ELR (cell line): ENCODE data around the gene ZG16B.

Experiments
- DNase-seq: peaks from one replicate; pipeline ENCODE4 v3.0.0-alpha.2; 2015; ENCODE audit warnings: low read depth

ZG16B gene

DNA sequence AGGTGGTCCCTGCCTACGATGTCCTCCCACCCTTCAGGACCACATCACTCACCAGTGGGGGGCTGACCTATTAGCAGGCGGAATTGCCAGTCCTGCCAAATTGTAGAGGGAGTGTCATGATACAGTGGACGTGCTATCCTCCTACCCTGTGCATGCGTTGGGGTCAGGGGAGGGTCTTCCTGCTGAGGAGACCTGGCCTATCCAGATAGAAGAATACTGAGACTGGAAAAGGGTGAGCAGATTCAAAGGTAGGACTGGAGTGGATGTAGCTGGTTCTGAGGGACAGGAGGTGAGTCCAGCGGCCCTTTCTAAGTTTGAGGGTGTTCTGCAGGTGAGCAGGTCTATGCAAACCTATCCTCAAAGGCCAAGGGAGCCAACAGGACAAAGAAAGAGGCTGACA is 23.8 kb upstream of the ZG16B start:
- no peak for DNase-seq

DNA sequence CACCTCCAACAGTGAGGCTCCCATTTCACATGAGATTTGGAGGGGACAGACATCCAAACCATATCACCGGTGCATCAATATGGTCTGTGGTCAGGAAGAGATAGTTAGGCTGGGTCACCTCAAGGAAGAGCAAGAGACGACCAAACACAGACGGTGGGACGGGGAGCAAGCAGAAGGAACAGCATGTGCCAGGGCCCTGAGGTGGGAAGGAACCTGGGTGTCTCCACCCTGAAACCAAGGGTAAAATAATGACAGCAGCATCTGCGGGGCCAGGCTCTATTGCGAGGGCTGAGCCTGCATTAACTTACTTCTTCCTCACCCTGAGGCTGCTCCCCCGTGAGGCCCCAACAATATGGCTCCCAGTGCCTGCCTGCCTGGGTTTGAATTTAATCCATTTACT is 21.9 kb upstream of the ZG16B start:
- no peak for DNase-seq

DNA sequence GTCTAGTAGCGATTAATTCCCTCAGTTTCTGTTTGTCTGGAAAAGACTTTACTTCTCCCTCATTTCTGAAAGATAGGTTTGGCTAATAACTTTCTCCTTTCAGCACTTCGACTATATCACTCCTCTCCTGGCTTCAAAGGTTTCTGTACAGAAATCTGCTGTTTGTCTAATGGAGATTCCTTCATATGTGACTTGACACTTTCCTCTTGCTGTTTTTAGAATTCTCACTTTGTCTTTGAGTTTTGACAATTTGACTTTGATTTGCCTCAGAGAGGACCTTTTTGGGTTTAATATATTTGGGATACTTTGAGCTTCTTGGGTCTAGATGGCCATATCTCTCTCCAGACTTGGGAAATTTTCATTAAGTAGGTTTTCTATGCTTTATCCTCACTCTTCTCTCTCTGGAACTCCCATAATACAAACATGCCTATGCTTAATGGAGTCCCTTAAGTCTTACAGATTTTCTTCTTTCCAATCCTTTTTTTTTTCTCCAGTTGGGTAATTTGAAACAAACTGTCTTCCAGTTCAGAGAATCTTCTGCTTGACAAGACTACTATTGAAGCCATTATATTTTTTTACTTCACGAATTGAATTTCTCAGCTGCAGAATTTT is 20.8 kb upstream of the ZG16B start:
- DNase-seq: no peak

DNA sequence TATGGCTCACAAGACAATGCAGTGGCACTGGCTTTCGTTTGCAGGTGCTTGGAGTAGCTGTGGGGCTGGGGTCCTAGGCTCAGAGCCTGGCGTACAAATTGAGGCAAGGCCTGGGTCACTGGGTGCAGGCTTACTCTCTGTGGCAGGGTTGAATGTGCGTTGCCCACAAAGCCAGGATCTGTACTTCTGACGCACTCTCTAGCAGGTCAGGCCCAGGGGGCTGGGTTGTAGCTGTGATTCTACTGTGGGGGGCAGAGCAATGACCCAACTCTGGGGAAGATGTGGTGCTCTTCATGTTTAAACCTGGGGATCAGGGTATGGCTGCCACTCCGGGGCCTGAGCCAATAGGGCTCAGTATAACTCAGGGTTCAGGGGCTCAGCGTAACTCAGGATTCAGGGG is 19.5 kb upstream of the ZG16B start:
- no peak for DNase-seq

DNA sequence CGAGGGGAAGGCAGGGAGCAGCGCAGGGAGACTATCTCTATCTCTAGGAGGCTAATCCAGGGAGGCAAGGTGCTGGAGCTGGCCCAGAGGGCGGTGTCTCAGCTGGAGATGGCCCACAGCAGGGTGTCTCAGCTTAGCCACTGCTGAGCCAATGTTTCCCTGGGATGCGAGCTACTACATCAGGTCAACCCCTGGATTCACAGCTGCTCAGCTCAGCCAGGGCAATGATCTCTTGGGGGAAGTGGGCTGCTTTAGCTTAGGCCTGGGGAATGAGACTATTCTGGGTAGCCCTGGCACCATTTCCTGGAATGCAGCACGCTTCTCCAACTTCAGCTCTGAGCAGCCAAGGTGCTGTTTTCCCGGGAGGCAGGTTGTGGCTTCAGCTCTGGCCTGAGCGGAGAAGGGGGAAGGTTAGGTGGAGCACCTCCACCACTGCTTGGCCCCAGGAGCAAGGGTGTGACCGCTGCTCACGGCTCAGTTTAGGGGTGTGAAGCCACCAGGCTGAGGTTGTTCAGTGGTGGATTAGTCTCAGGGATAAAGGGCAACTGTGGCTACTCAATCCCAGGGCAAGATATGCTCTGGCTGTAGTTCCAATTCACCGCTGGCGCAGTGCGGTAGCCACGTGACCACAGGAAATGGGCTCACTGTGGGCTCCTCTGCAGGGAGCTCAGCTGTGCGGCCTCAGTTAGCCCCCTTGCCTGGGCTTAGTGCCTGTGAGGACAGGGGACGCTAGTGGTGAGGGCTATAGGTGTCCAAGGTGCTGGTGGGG is 18.2 kb upstream of the ZG16B start:
- no peak for DNase-seq

DNA sequence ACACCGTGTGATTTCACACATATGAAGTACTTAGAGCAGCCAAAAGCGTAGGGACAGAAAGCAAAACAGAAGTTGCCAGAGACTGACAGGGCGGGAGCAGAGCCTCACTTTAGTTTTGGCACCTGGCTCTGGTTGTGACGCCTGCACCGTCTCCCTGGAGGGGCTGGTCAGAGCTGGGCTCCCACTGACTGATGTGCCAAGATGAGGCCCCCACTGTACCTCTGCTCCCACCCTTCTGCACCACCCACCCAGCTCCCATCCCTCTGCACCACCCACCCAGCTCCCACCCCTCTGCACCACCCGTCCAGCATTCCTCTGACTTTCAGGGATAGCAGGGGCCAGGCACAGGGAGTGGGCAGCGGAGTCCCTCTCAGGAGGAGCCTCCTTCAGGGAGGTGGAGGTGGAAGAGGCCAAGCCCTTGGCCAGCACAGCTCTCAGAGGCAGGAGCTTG is 16.3 kb upstream of the ZG16B start:
- no peak for DNase-seq

DNA sequence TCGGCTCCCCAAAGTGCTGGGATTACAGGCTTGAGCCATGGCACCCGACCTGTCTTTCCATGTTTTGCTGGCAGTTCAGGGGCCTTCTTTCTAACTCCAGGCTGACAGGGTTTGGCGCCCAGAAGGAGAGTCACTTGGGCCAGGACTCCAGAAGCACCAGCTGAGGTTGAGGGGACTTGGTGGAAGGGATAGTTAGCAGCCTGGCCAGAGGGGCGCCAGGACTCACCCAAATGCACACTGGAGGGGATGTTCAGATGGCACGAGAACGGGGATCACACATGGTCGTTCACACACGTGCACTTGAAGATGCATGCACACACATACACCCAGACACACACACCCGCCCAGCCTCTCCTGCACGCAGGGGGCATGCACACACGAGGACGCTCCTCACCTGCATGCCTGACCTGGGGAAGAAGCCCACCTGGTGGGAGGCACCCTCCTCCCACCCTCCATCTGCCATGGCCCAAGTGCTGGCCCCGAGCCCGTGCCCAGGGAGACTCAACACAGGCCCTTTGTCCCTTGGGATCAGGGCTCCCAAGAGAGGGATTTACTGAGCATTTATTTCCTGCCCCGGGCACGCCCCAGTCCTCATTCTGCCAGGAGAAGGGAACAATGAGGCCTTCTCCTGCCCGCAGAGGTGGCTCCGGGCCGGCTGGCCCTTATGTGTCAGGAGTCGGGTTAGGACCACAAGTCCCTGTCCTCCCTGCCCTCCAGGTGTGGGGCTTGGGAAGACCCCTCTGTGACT is 15.4 kb upstream of the ZG16B start:
- no peak for DNase-seq

DNA sequence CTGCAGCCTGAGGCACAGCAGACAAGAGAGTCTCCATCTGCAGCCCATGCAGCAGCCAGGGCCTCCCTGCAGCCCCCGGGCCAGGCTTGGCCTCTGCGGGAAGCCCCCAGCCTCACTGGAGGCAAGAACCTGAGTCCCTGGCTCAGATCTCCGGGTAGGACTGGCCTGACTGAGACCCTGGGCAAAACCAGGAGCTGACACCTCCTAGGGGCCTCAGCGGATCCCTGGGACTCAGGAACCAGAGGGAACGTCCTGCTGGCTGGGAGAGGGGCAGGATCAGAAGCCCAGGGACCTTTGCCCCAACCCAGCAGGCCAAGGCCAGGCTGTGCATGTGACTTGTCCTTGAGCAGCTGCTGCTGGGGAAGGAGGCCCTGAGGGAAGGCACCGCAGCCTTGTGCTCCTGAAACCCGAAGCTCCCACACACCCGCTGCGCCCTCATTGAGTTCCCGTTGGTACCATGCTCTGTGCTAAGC is 14.8 kb upstream of the ZG16B start:
- DNase-seq: no peak

DNA sequence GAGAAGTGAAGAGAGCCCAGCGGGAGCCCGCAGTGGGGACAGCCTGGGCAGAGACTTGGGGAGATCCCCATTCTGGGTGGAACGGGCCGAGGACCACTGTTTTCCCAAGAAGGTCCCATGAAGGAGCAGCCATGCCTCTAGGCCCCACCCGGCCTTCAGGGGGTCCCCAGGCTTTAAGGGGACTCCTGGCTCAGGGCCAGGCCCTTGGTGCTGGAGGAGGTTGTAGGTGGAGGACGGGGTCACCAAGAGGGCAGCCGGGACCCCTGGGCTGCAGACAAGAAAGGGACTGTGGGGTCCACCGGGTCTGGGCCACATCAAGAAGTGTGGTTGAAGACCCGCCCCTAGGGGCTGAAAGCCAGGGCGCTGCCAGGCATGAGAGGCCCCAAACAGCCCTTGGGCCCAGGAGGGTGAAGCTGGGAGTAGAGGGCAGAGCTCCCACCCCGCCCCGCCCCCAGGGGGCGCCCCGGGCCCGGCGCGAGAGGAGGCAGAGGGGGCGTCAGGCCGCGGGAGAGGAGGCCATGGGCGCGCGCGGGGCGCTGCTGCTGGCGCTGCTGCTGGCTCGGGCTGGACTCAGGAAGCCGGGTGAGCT is 13.3 kb upstream of the ZG16B start, which contains the start of gene PRSS21:
TSS of gene PRSS21 (plus strand) at position 487 of the 589 bp plus-strand sequence. CDS start at position 519, 32 bp downstream.
- no peak for DNase-seq

DNA sequence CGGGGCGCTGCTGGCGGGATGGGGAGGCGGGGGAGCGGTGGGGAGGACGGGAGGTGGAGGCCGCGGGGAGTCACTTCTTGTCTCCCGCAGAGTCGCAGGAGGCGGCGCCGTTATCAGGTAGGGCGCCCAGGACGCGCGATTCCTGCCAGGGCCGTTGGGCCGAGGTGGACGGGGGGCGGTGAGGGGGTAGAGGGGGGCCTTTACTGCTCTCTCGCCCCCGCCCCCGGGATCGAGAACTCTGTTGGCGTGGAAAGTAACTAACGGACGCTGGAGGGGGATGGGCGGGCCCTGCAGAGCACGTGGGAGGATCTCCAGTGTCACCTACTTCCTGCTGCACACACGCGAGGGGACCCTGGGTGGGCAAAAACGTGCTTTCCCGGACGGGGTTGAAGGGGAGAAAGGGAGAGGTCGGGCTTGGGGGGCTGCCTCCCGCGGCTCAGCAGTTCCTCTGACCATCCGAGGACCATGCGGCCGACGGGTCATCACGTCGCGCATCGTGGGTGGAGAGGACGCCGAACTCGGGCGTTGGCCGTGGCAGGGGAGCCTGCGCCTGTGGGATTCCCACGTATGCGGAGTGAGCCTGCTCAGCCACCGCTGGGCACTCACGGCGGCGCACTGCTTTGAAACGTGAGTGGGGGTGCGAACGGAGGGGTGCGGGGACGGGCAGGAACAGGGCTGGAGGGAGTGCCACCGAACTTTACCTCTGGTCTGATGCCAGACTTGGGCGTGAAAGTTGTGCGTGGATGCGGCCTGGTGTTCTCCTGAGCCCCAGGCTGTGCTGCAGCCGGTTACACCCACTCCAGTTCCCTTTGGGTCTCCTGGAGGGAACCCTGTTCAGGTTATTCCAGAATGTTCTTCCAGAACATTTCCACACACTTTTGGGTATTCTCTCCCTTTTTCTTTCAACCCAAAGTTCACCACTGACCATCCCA is 12.5 kb upstream of the ZG16B start:
- no peak for DNase-seq

DNA sequence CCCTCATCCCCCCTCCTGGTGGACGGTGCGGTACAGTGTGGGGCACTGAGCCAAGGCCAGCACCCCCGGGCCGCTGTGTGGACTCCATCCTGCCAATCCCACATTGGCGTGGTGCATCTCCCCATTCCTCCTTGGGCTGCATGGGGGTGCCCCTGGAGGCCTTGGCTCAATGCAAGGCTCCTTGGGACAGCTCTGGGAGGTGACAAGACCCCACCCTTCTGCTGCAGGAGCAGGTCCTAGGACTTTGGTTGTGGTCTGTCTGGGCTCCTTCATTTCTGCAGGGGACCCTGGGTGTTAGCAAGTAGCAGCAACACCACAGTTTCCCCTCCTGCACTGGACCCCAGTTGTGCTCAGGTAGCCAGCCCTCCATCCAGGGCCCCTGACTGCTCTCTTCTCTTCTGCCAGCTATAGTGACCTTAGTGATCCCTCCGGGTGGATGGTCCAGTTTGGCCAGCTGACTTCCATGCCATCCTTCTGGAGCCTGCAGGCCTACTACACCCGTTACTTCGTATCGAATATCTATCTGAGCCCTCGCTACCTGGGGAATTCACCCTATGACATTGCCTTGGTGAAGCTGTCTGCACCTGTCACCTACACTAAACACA is 11.7 kb upstream of the ZG16B start:
- DNase-seq: no peak

DNA sequence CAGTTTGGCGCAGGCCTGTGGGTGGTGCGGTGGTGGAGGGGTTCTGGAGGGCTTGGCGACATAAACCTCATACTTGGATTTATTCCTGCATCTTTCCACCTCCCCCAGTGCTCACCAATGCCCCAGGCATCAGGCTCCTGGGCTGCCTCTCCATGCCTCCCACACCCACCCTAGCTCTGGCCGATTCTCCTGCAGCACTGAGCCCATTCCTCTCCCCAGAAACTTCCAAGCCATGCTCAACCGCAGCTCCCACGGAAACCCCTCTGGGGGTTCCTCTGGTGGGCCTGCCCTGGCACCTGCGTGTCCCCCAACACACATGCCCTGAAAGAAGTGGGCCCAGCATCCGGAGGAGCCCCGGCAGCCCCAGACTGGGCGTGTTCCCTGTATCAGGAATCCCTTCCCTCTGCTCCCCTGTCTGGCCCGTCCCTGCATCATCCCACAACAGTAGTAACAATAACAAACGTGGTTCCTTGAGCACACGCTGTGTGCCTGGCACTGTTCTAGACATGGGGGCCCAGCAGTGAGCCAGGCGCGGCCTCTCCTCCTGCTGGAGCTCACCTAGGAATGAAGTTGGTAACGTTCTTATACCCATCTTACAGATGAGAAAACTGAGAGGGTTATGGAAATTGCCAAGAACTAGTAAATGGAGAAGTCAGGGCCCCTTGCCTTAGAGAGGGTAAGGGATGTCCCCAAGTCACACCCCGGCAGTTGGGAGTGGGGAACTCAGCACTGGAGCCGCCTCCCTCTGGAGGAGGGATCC is 10.7 kb upstream of the ZG16B start:
- DNase-seq: no peak

DNA sequence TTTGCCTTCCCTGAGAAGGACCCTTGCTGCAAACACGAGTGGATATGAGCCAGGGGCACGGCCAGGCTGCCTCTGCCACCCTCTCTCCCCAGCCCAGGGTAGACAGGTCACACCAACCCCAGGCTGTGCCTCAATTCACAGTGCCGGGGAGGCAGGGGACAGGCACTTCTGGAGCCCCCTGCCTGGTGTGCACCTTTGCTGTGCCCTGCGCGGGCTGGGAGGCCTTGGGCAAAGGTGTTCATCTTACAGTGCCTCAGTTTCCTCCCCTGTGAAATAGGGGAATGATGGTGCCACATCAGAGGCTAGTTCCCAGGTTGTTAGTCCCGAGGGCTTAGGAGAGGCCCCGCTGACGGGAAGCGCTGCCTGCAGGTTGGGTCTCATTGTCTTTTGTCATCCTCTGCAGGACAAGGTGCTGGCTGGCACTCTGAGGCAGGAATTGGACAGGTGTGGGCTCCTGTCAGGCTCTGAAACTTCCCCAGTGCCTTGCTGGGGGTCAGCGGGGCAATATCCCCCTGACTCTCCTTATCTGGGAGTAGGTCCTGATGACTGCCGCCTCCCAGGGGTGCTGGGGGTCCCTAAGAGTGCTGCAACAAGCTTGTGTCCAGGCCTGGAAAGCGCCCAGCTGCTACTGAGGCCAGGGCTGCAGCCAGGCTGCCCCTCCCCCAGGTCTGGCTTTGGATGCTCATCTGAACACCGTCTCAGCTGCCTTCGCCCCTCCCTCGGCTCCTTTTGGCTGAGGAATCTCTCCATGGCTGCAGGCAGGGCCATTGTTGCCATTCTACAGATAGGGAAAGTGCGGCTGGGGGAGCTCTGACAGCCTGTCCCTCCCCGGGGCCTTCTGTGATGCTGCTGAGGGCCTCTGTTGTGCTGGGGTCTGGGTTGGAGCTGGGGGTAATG is 9.9 kb upstream of the ZG16B start:
- no peak for DNase-seq

DNA sequence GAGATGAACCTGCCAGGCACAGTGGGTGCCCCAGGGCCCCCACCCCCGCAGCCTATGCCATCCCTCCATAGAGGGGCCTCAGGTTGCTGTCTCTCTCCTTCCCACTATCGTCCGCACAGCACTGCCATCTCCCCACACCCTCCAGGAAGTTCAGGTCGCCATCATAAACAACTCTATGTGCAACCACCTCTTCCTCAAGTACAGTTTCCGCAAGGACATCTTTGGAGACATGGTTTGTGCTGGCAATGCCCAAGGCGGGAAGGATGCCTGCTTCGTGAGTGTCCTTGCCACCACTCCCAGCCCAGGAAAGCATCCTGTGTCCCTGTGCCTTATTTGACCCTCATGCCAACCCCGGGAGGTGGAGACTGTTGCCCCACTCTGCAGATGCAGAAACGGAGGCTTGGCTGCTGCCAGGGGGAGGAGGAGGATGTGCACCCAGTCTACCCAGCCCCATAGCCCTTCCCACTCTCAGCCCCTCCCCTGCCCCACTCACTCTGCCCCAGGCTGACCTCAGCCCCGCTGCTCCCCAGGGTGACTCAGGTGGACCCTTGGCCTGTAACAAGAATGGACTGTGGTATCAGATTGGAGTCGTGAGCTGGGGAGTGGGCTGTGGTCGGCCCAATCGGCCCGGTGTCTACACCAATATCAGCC is 9.1 kb upstream of the ZG16B start:
- DNase-seq: no peak

DNA sequence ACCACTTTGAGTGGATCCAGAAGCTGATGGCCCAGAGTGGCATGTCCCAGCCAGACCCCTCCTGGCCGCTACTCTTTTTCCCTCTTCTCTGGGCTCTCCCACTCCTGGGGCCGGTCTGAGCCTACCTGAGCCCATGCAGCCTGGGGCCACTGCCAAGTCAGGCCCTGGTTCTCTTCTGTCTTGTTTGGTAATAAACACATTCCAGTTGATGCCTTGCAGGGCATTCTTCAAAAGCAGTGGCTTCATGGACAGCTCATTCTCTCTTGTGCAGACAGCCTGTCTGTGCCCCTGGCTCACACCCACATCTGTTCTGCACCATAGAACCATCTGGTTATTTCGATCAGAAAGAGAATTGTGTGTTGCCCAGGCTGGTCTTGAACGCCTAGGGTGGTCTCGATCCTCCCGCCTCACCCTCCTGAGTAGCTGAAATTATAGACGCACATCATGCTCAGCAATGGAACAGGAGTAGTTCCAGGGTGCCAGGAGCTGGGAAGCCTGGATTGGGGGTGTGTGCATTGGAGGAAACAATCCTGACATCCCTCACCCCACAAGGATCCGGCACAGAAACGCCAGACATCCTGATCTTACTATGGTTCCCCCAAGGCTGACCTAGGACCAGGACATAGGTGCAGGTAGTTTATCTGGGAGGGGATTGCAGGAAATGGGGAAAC is 8.5 kb upstream of the ZG16B start:
- peak; percentile 10 for DNase-seq

DNA sequence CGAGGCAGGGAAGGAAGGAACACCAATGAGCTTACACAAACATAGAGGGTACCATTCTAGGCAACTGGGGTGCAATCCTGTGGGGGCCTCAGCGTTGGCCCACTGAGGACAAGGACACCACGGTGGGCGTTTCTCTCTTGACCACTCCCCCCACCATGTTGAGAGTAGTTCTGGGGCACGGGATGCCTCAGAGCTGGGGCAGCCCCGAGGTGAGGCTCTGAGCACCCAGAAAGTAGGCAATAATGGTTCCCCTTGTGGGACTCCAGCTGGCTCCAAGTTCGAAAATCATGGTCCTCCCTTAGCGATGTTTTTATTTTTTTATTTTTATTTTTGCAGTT is 8.0 kb upstream of the ZG16B start:
- no peak for DNase-seq

DNA sequence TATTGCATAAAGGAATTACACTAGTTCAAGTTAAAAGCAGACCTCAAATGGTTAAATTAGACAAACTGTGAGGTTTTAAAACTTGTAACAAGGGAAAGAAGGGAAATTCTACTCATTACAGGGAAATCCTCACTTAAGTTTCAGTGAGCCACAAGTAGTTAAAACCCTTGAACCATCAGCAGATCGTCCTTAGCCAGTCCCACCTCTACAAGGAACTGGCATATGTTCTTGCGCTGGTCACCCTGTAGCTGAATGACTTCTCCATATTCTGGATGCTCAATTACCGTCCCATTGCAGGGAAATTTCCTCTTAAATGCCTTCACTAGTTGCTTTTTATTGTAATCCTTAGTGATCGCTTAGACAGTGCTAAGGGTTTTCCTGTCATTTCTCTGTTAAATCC is 7.6 kb upstream of the ZG16B start:
- DNase-seq: no peak

DNA sequence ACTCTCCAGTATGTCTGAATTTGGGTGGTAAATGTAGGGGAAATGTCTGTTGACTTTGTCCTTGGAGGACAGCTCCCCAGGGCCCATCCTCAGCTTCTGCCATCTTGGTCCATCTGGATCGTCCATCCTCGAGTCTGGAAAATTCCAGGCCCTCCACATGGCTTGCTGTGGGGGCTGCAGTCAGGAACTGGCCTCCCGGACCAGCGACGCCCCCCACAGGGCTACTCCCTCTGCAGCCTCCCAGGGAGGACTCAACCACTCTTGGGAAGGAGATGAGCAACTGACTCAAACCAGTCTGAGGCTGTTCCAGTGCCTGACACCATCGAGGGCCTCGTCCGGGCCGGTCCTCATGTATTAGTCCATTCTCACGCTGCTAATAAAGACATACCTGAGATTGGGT is 5.5 kb upstream of the ZG16B start:
- no peak for DNase-seq
